Gastrocnemius medialis (tissue), 4 donors: Measurements from ENCODE around the gene DMTF1. TPM values are rescaled to one million over a fixed set of nuclear protein-coding genes. Genes with fewer than 3 reads are reported as not detected.
A peak's percentile ranks its signal among the peaks of the same experiment; 100 is the strongest.

Source experiments
- ATAC-seq, 2 donors: fragments of 150-250 bp; one replicate each; pipeline ENCODE4 v1.9.1; 2016
- DNase-seq, 2 donors: peaks; one replicate each; pipeline ENCODE4 v3.0.0-alpha.2; 2019
- H3K27ac ChIP-seq, 4 donors: fragments of 200-600 bp; sonication (generic); 1 replicate in 1 of 4; 2 replicates in 3 of 4; pipeline ENCODE4 v1.5.1; 2016 to 2018; ENCODE audit warnings: mild to moderate bottlenecking in 2 of 4, moderate library complexity in 1 of 4
- H3K27me3 ChIP-seq, 3 donors: fragments of 200-600 bp; sonication (generic) in 2 of 3; 1 replicate in 1 of 3; 2 replicates in 2 of 3; pipeline versions ENCODE4 v1.5.1 to v1.6.0; 2016 to 2019; ENCODE audit warnings: mild to moderate bottlenecking in 1 of 3, moderate library complexity in 1 of 3
- H3K36me3 ChIP-seq, 2 donors: fragments of 200-600 bp; sonication (generic) in 1 of 2; one replicate each; pipeline ENCODE4 v1.5.1; 2017 to 2018
- H3K4me1 ChIP-seq, 2 donors: fragments of 200-600 bp; sonication (generic) in 1 of 2; one replicate each; pipeline ENCODE4 v1.5.1; 2016 to 2017; ENCODE audit warnings: mild to moderate bottlenecking in 2 of 2
- H3K4me3 ChIP-seq, 4 donors: fragments of 200-600 bp; sonication (generic) in 3 of 4; 1 replicate in 1 of 4; 2 replicates in 3 of 4; pipeline ENCODE4 v1.5.1; 2016 to 2019; ENCODE audit warnings: mild to moderate bottlenecking in 2 of 4
- H3K9me3 ChIP-seq, 3 donors: fragments of 200-600 bp; sonication (generic) in 2 of 3; 1 replicate in 1 of 3; 2 replicates in 2 of 3; pipeline ENCODE4 v1.5.1; 2016 to 2019
- CTCF ChIP-seq, 5 experiments: fragments of 450-650 bp in 3 of 5; fragments of 200-600 bp in 2 of 5; sonication (generic) in 2 of 5; IDR thresholded peaks in 4 of 5; conservative IDR thresholded peaks in 1 of 5; 1 replicate in 4 of 5; 2 replicates in 1 of 5; pipeline ENCODE4 v1.5.1; 2016 to 2019; ENCODE audit warnings: antibody characterized with exemption in 5 of 5, mild to moderate bottlenecking in 3 of 5, moderate library complexity in 3 of 5
- POLR2A ChIP-seq, 2 donors: fragments of 450-650 bp; IDR thresholded peaks; one replicate each; pipeline ENCODE4 v1.6.1; 2017; ENCODE audit warnings: antibody characterized with exemption in 2 of 2, mild to moderate bottlenecking in 2 of 2, moderate library complexity in 2 of 2
- in situ Hi-C, 4 donors: fragments of 200-750 bp; cut with MboI; loops; one replicate each; pipeline versions ENCODE4 v1.15.0 to v1.8.0; 2017; ENCODE audit warnings: low sequenced_read_pairs in 4 of 4
- intact Hi-C: fragments of 100-400 bp; cut with DNase I; formaldehyde crosslinking; loops from one replicate; pipeline ENCODE4 v1.15.1; 2023; ENCODE audit warnings: low total_unique reads
- total RNA-seq, 4 donors: library from RNA; depleted of rRNA; stranded (reverse); fragments of >200 nt; gene quantifications; one replicate each; pipeline versions ENCODE4 v1.1.0 to v1.2.3, GENCODE V29; 2016

DMTF1 gene
- total RNA-seq, 4 donors from 2014 or later, result 10.6 to 31.9 (median 13.1) TPM

GRCh38 chr7:87144173-87144657 lies 8.0 kb upstream of the DMTF1 start:
- TF ChIP-seq POLR2A (IDR thresholded peaks at IDR 0.05) (no peak), CTCF (IDR thresholded peaks at IDR 0.05 in 4 of 5, conservative IDR thresholded peaks at IDR 0.05 in 1 of 5) (no peak)
- H3K27me3 ChIP-seq, result no peaks in the 10 kb centered on the region
- intact Hi-C loops (no loop called here), in situ Hi-C loops (loop anchor here in 3 of 4 donors (5.0 to 10.0 kb wide), 2 partner anchors 207 to 209 kb away; no protein-coding TSS in a partner anchor)
- DNase-seq, result no peak
- ATAC-seq, result no peak
- H3K9me3 ChIP-seq, result no peaks in the 10 kb centered on the region
- H3K27ac ChIP-seq, result no peak overlapping the region
- no peaks in the 10 kb centered on the region for H3K36me3 ChIP-seq
- peaks cover 0 to 7% of the 10 kb centered on the region in 2 donors for H3K4me1 ChIP-seq
- H3K4me3 ChIP-seq, result no peak overlapping the region

- Histone ChIP-seq H3K4me3 (peak overlapping the region in 3 of 4 donors; percentile 15 to 38 (median 24)), H3K27me3 (no peaks in the 10 kb centered on the region), H3K4me1 (peaks cover 10 to 15% of the 10 kb centered on the region in 2 donors), H3K27ac (peak overlapping the region in 2 of 4 donors; percentile 0 to 6), H3K9me3 (no peaks in the 10 kb centered on the region), H3K36me3 (no peaks in the 10 kb centered on the region)
- TF ChIP-seq CTCF (IDR thresholded peaks at IDR 0.05 in 4 of 5, conservative IDR thresholded peaks at IDR 0.05 in 1 of 5) (no peak), POLR2A (IDR thresholded peaks at IDR 0.05) (no peak)
- ATAC-seq (peak in 1 of 2 donors; percentile 58), DNase-seq (peak; percentile 5 to 33)
- in situ Hi-C loops (loop anchor here in 2 of 4 donors (10.0 kb wide), 1 partner anchor 212 kb away; no protein-coding TSS in a partner anchor), intact Hi-C loops (no loop called here)
Measured at GRCh38 chr7:87146740-87147386, 5.4 kb upstream of the DMTF1 start.

- ATAC-seq (no peak), DNase-seq (no peak)
- Histone ChIP-seq H3K4me1 (peaks cover 10 to 15% of the 10 kb centered on the region in 2 donors), H3K4me3 (no peak overlapping the region), H3K36me3 (no peaks in the 10 kb centered on the region), H3K27ac (no peak overlapping the region), H3K27me3 (no peaks in the 10 kb centered on the region), H3K9me3 (no peaks in the 10 kb centered on the region)
- TF ChIP-seq CTCF (IDR thresholded peaks at IDR 0.05 in 4 of 5, conservative IDR thresholded peaks at IDR 0.05 in 1 of 5) (no peak), POLR2A (IDR thresholded peaks at IDR 0.05) (no peak)
- intact Hi-C loops (no loop called here), in situ Hi-C loops (loop anchor here in 2 of 4 donors (10.0 kb wide), 1 partner anchor 213 kb away; no protein-coding TSS in a partner anchor)
Measured at GRCh38 chr7:87147500-87147899, 4.8 kb upstream of the DMTF1 start.

GRCh38 chr7:87148332-87148955 lies 3.8 kb upstream of the DMTF1 start:
- no peaks in the 10 kb centered on the region for H3K27me3 ChIP-seq
- H3K27ac ChIP-seq, result peak overlapping the region in 1 of 4 donors; percentile 12
- H3K4me1 ChIP-seq, result peaks cover 13 to 15% of the 10 kb centered on the region in 2 donors
- H3K36me3 ChIP-seq, result no peaks in the 10 kb centered on the region
- no peaks in the 10 kb centered on the region for H3K9me3 ChIP-seq
- in situ Hi-C loops, result loop anchor here in 2 of 4 donors (10.0 kb wide), 1 partner anchor 214 kb away; no protein-coding TSS in a partner anchor
- intact Hi-C loops, result loop anchor here (1.0 kb wide), 1 partner anchor 209 kb away; no protein-coding TSS in a partner anchor
- H3K4me3 ChIP-seq, result no peak overlapping the region
- ATAC-seq (no peak), DNase-seq (no peak)
- TF ChIP-seq CTCF (IDR thresholded peaks at IDR 0.05 in 4 of 5, conservative IDR thresholded peaks at IDR 0.05 in 1 of 5) (peak; percentile 28 to 69 (median 63)), POLR2A (IDR thresholded peaks at IDR 0.05) (no peak)
